ENCODE measurements around the gene TMEM248. TPM values are rescaled to one million over a fixed set of nuclear protein-coding genes. Genes with fewer than 3 reads are reported as not detected.

TMEM248 gene
- total RNA-seq, 1 donor from 2014 or later = 85.1 TPM

GRCh38 chr7:66921918-66922486 lies 977 bp downstream of the TMEM248 start:
- Mint-ChIP-seq H3K27me3 (ENCODE audit: low read depth) (no peaks in the 10 kb centered on the region), H3K4me1 (peaks cover 19% of the 10 kb centered on the region)
- no peak for DNase-seq (ENCODE audit: low spot score in 2 of 2, unreplicated experiment in 2 of 2)

DNA sequence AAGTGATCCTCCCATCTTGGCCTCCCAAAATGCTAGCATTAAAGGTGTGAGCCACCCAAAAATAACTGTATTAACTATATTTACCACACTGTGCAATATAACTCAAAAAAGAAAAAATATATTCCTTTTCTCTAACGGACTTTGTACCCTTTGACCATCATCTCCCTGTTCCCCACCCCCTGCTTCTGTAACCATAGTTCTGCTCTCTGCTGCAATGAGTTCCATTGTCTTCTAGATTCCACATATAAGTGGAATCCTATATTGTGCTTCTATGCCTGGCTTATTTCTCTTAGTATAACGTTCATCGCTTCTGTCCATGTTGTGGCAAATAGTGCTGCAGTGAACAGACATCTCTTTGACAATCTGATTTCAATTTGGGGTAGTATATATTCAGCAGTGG lies 4.2 kb downstream of the TMEM248 start:
- Mint-ChIP-seq H3K4me3 (no peak overlapping the region), H3K36me3 (peaks cover 10% of the 10 kb centered on the region), H3K4me1 (peaks cover 22% of the 10 kb centered on the region), H3K27ac (peak overlapping the region; percentile 5), H3K27me3 (ENCODE audit: low read depth) (no peaks in the 10 kb centered on the region), H3K9me3 (no peaks in the 10 kb centered on the region)
- TF ChIP-seq, protein P1, sequence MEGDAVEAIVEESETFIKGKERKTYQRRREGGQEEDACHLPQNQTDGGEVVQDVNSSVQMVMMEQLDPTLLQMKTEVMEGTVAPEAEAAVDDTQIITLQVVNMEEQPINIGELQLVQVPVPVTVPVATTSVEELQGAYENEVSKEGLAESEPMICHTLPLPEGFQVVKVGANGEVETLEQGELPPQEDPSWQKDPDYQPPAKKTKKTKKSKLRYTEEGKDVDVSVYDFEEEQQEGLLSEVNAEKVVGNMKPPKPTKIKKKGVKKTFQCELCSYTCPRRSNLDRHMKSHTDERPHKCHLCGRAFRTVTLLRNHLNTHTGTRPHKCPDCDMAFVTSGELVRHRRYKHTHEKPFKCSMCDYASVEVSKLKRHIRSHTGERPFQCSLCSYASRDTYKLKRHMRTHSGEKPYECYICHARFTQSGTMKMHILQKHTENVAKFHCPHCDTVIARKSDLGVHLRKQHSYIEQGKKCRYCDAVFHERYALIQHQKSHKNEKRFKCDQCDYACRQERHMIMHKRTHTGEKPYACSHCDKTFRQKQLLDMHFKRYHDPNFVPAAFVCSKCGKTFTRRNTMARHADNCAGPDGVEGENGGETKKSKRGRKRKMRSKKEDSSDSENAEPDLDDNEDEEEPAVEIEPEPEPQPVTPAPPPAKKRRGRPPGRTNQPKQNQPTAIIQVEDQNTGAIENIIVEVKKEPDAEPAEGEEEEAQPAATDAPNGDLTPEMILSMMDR (IDR thresholded peaks at IDR 0.05; ENCODE audit: unreplicated experiment) = no peak
- DNase-seq (ENCODE audit: low spot score in 2 of 2, unreplicated experiment in 2 of 2) = no peak

More at GRCh38 chr7:66921918-66922486, 977 bp downstream of the TMEM248 start:
- H3K9me3 Mint-ChIP-seq = no peaks in the 10 kb centered on the region
- TF ChIP-seq, protein P1 (IDR thresholded peaks at IDR 0.05; ENCODE audit: unreplicated experiment) = no peak
- H3K27ac Mint-ChIP-seq = peak overlapping the region; percentile 96
- H3K4me3 Mint-ChIP-seq = peak overlapping the region; percentile 81
- H3K36me3 Mint-ChIP-seq = peaks cover 5% of the 10 kb centered on the region

GRCh38 chr7:66927348-66927948 lies 6.4 kb downstream of the TMEM248 start:
- peak overlapping the region; percentile 66 for H3K27ac Mint-ChIP-seq
- no peaks in the 10 kb centered on the region for H3K9me3 Mint-ChIP-seq
- peaks cover 10% of the 10 kb centered on the region for H3K4me1 Mint-ChIP-seq
- no peak for DNase-seq (ENCODE audit: low spot score in 2 of 2, unreplicated experiment in 2 of 2)
- H3K4me3 Mint-ChIP-seq = no peak overlapping the region
- peaks cover 14% of the 10 kb centered on the region for H3K36me3 Mint-ChIP-seq
- no peaks in the 10 kb centered on the region for H3K27me3 Mint-ChIP-seq (ENCODE audit: low read depth)
- TF ChIP-seq, protein P1 (IDR thresholded peaks at IDR 0.05; ENCODE audit: unreplicated experiment) = no peak

- Mint-ChIP-seq H3K9me3 (no peaks in the 10 kb centered on the region), H3K4me3 (no peak overlapping the region), H3K27me3 (ENCODE audit: low read depth) (no peaks in the 10 kb centered on the region), H3K4me1 (peaks cover 13% of the 10 kb centered on the region), H3K27ac (peak overlapping the region; percentile 37), H3K36me3 (peaks cover 14% of the 10 kb centered on the region)
- no peak for DNase-seq (ENCODE audit: low spot score in 2 of 2, unreplicated experiment in 2 of 2)
- TF ChIP-seq, protein P1 (IDR thresholded peaks at IDR 0.05; ENCODE audit: unreplicated experiment) = no peak
Measured at GRCh38 chr7:66928388-66928787, 7.4 kb downstream of the TMEM248 start.

GRCh38 chr7:66929165-66929564 lies 8.1 kb downstream of the TMEM248 start:
- H3K4me3 Mint-ChIP-seq = no peak overlapping the region

More at GRCh38 chr7:66929165-66929564, 8.1 kb downstream of the TMEM248 start:
- Mint-ChIP-seq H3K27ac (no peak overlapping the region), H3K36me3 (peaks cover 14% of the 10 kb centered on the region), H3K9me3 (no peaks in the 10 kb centered on the region), H3K27me3 (ENCODE audit: low read depth) (no peaks in the 10 kb centered on the region), H3K4me1 (peaks cover 13% of the 10 kb centered on the region)
- TF ChIP-seq, protein P1 (IDR thresholded peaks at IDR 0.05; ENCODE audit: unreplicated experiment) = no peak
- DNase-seq (ENCODE audit: low spot score in 2 of 2, unreplicated experiment in 2 of 2) = no peak

Data from mesothelial cell of epicardium (in vitro differentiated cells).